ENCODE measurements around the gene LYZL6.

The LYZL6 gene

DNA sequence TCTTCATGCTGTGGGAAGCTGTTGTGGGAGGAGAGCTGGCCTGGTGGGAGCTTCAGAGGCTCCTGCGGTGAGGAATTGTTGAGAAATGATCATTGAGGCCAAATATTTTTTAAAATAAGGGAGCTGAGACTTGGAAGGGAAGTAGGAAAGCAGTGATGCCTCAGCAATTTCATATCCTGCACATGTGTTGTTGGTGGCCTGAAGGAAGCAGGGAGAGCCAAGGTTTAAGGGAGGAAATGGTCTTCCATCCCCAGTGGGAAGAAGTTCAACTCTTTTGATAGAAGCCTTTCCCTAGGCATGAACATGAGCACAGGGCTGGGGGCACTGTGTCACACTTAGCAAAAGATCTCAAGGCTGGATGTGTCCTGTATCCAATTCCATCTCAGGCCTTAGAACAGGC lies 43.1 kb upstream of the LYZL6 start, which contains the start of gene CCL14:
TSS of gene CCL14 (minus strand) at position 87 of the 400 bp plus-strand sequence. CDS start at position 7, 80 bp downstream.
- Histone ChIP-seq H3K36me3 (ENCODE audit: insufficient read depth, low read length) (no peaks in the 10 kb centered on the region), H3K4me3 (ENCODE audit: low read depth, low read length, poor library complexity, severe bottlenecking) (no peak within 1 kb of the TSS), H3K27ac (ENCODE audit: low read depth, low read length, poor library complexity, severe bottlenecking) (no peak within 1 kb of the TSS), H3K79me2 (ENCODE audit: insufficient read depth, low read length) (no peaks in the 10 kb centered on the region), H3K9me3 (ENCODE audit: low read length) (no peaks in the 10 kb centered on the region), H2AFZ (ENCODE audit: low read length) (no peak within 1 kb of the TSS), H3K9me2 (ENCODE audit: low read depth, low read length) (no peaks in the 10 kb centered on the region), H3K9ac (ENCODE audit: low read length) (no peak within 1 kb of the TSS), H3K4me2 (ENCODE audit: low read length) (no peak within 1 kb of the TSS), H3K27me3 (ENCODE audit: insufficient read depth, low read length) (no peaks in the 10 kb centered on the region), H3K4me1 (ENCODE audit: insufficient read depth, low read length, severe bottlenecking) (no peaks in the 10 kb centered on the region), H3F3A (ENCODE audit: insufficient read depth, low read length) (no peaks in the 10 kb centered on the region), H4K20me1 (ENCODE audit: insufficient read depth, low read length) (no peaks in the 10 kb centered on the region)
- TF ChIP-seq, protein P1, sequence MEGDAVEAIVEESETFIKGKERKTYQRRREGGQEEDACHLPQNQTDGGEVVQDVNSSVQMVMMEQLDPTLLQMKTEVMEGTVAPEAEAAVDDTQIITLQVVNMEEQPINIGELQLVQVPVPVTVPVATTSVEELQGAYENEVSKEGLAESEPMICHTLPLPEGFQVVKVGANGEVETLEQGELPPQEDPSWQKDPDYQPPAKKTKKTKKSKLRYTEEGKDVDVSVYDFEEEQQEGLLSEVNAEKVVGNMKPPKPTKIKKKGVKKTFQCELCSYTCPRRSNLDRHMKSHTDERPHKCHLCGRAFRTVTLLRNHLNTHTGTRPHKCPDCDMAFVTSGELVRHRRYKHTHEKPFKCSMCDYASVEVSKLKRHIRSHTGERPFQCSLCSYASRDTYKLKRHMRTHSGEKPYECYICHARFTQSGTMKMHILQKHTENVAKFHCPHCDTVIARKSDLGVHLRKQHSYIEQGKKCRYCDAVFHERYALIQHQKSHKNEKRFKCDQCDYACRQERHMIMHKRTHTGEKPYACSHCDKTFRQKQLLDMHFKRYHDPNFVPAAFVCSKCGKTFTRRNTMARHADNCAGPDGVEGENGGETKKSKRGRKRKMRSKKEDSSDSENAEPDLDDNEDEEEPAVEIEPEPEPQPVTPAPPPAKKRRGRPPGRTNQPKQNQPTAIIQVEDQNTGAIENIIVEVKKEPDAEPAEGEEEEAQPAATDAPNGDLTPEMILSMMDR (IDR thresholded peaks at IDR 0.05; ENCODE audit: low read length), result no peak
- no peak for TF ChIP-seq EZH2 (IDR thresholded peaks at IDR 0.05; ENCODE audit: borderline replicate concordance, low read length)

DNA sequence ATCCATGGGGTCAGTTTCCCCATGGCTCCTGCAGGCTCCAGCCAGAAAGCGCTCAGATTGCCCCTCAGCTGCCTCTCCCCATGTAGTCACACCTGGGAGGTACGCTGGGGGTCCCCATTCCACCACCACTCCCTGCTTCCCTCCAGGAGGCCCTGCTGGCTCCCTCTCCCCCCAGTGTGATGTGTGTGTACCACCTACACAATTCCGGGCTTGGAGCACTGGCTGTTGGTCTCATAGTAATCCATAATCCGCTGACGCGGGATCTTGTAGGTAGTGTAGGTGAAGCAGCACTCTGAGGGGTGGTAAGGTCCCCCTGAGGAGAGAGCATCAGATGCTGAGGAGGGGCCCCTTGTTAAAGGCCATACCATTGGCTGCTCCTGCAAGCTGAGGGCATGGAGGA lies 40.6 kb upstream of the LYZL6 start:
- H3K9me3 ChIP-seq (ENCODE audit: low read length), result no peaks in the 10 kb centered on the region
- H3K4me1 ChIP-seq (ENCODE audit: insufficient read depth, low read length, severe bottlenecking), result no peaks in the 10 kb centered on the region
- no peaks in the 10 kb centered on the region for H3K79me2 ChIP-seq (ENCODE audit: insufficient read depth, low read length)
- TF ChIP-seq EZH2 (IDR thresholded peaks at IDR 0.05; ENCODE audit: borderline replicate concordance, low read length), result no peak
- TF ChIP-seq, protein P1 (IDR thresholded peaks at IDR 0.05; ENCODE audit: low read length), result no peak
- no peaks in the 10 kb centered on the region for H4K20me1 ChIP-seq (ENCODE audit: insufficient read depth, low read length)
- no peak overlapping the region for H2AFZ ChIP-seq (ENCODE audit: low read length)
- H3K36me3 ChIP-seq (ENCODE audit: insufficient read depth, low read length), result no peaks in the 10 kb centered on the region
- H3F3A ChIP-seq (ENCODE audit: insufficient read depth, low read length), result no peaks in the 10 kb centered on the region
- 0 out of 2 replicates have a peak, but pooled peaks cover 3% of the 10 kb centered on the region for H3K27me3 ChIP-seq (ENCODE audit: insufficient read depth, low read length)
- no peak overlapping the region for H3K4me3 ChIP-seq (ENCODE audit: low read depth, low read length, poor library complexity, severe bottlenecking)
- no peak overlapping the region for H3K9ac ChIP-seq (ENCODE audit: low read length)
- no peaks in the 10 kb centered on the region for H3K9me2 ChIP-seq (ENCODE audit: low read depth, low read length)
- no peak overlapping the region for H3K4me2 ChIP-seq (ENCODE audit: low read length)
- no peak overlapping the region for H3K27ac ChIP-seq (ENCODE audit: low read depth, low read length, poor library complexity, severe bottlenecking)

DNA sequence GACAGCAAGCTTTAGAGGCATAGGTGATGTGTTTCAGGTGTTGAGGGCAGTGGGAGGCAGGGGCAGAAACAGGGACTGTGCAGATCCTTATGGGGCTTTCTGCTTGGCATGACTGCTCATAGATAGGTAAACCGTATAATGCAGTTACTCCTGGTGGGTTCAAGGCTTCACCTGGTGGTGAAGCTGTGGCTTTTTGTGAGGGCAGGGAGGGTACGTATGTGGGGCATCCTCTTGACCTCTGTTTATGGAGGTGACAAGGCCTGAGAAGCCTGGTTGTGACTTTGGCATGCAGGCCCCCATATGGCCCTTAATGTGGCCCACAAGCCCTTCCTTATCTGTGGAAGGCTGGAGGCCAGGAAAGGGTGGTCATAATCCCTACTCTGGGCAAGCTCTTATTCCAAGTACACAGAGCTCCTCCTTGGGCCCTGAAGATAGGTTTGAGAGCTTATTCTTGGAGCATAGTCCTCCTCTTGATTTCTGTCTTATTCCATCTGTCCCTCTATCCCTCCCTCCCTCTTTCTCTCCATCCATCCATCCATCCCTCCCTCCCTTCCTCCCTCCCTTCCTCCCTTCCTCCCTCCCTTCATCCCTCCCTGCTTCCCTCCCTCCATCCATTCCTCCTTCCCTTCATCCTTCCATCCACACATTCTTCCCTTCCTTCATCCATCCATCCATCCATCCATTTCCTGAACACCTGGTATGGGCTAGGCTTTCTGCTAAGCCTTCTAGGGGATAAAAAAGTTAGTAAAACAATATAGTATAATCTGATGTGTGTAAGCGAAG lies 39.1 kb upstream of the LYZL6 start:
- H3K9ac ChIP-seq (ENCODE audit: low read length), result no peak overlapping the region
- H3K4me3 ChIP-seq (ENCODE audit: low read depth, low read length, poor library complexity, severe bottlenecking), result no peak overlapping the region
- H3K9me2 ChIP-seq (ENCODE audit: low read depth, low read length), result no peaks in the 10 kb centered on the region
- no peak overlapping the region for H3K27ac ChIP-seq (ENCODE audit: low read depth, low read length, poor library complexity, severe bottlenecking)
- TF ChIP-seq, protein P1 (IDR thresholded peaks at IDR 0.05; ENCODE audit: low read length), result no peak
- TF ChIP-seq EZH2 (IDR thresholded peaks at IDR 0.05; ENCODE audit: borderline replicate concordance, low read length), result no peak
- no peak overlapping the region for H2AFZ ChIP-seq (ENCODE audit: low read length)
- H3K9me3 ChIP-seq (ENCODE audit: low read length), result no peaks in the 10 kb centered on the region
- H3K36me3 ChIP-seq (ENCODE audit: insufficient read depth, low read length), result no peaks in the 10 kb centered on the region
- H3K4me2 ChIP-seq (ENCODE audit: low read length), result no peak overlapping the region
- H3K27me3 ChIP-seq (ENCODE audit: insufficient read depth, low read length), result 0 out of 2 replicates have a peak, but pooled peaks cover 3% of the 10 kb centered on the region
- H3F3A ChIP-seq (ENCODE audit: insufficient read depth, low read length), result no peaks in the 10 kb centered on the region
- H3K79me2 ChIP-seq (ENCODE audit: insufficient read depth, low read length), result no peaks in the 10 kb centered on the region
- no peaks in the 10 kb centered on the region for H3K4me1 ChIP-seq (ENCODE audit: insufficient read depth, low read length, severe bottlenecking)
- H4K20me1 ChIP-seq (ENCODE audit: insufficient read depth, low read length), result no peaks in the 10 kb centered on the region

Data from OCI-LY1 (cell line).